WTC11 (cell line): Measurements from ENCODE around the gene IFNGR2. TPM values are rescaled to one million over a fixed set of nuclear protein-coding genes. Genes with fewer than 3 reads are reported as not detected.

Source experiments
- ATAC-seq: fragments of 200-7000 bp; cut with Tn5 transposase; 2 replicates; pipeline ENCODE4 v1.10.0; 2021; ENCODE audit warnings: mild to moderate bottlenecking, moderate library complexity
- CTCF ChIA-PET: fragments of 300-600 bp; sonication (Branson Sonifier 250); formaldehyde crosslinking; loops from one replicate; lab custom pipeline; 2021; ENCODE audit warnings: antibody characterized with exemption; lab: Charles Lee
- POLR2A ChIA-PET: fragments of 350-600 bp; sonication (Branson Sonifier 250); formaldehyde crosslinking; loops from one replicate; lab custom pipeline; 2021; ENCODE audit warnings: antibody characterized with exemption; lab: Charles Lee
- DNase-seq: peaks from one replicate; pipeline ENCODE4 v3.0.0; 2021; ENCODE audit warnings: low spot score
- H3K27ac Mint-ChIP-seq: 2 replicates; pipeline ENCODE4 v1.8.0; 2021; ENCODE audit warnings: mixed read lengths
- H3K27me3 Mint-ChIP-seq: 2 replicates; pipeline ENCODE4 v1.8.0; 2021; ENCODE audit warnings: low read depth, mild to moderate bottlenecking, moderate library complexity, mixed read lengths
- H3K36me3 Mint-ChIP-seq: 2 replicates; pipeline ENCODE4 v1.8.0; 2021; ENCODE audit warnings: mixed read lengths
- H3K4me1 Mint-ChIP-seq: 2 replicates; pipeline ENCODE4 v1.8.0; 2022; ENCODE audit warnings: mixed read lengths
- H3K4me3 Mint-ChIP-seq: 2 replicates; pipeline ENCODE4 v1.8.0; 2021; ENCODE audit warnings: mild to moderate bottlenecking, moderate library complexity, mixed read lengths
- H3K9me3 Mint-ChIP-seq: 2 replicates; pipeline ENCODE4 v1.8.0; 2021; ENCODE audit warnings: mixed read lengths
- ATF1 ChIP-seq: sonication (generic); formaldehyde crosslinking; IDR thresholded peaks from 2 replicates; pipeline ENCODE4 v1.8.1; 2023; ENCODE audit warnings: mild to moderate bottlenecking, moderate library complexity, missing genetic modification reagents
- ESRRA ChIP-seq: sonication (generic); formaldehyde crosslinking; IDR thresholded peaks from 2 replicates; pipeline ENCODE4 v1.8.1; 2022; ENCODE audit warnings: mild to moderate bottlenecking, missing genetic modification reagents, borderline replicate concordance
- FOXK1 ChIP-seq: sonication (generic); formaldehyde crosslinking; IDR thresholded peaks from 2 replicates; pipeline ENCODE4 v1.8.0; 2022; ENCODE audit warnings: mild to moderate bottlenecking, moderate library complexity, missing genetic modification reagents
- FOXP1 ChIP-seq: sonication (generic); formaldehyde crosslinking; IDR thresholded peaks from 2 replicates; pipeline ENCODE4 v1.8.0; 2022; ENCODE audit warnings: missing genetic modification reagents, mild to moderate bottlenecking, moderate library complexity, borderline replicate concordance
- JAZF1 ChIP-seq: fragments of 250-450 bp; sonication (Bioruptor Pico); IDR thresholded peaks from 2 replicates; pipeline ENCODE4 v1.9.0; 2021; ENCODE audit warnings: moderate library complexity, mild to moderate bottlenecking, inconsistent platforms
- NFATC4 ChIP-seq: fragments of 250-450 bp; sonication (Bioruptor Pico); IDR thresholded peaks from 2 replicates; pipeline ENCODE4 v1.9.0; 2021; ENCODE audit warnings: mild to moderate bottlenecking
- NR3C1 ChIP-seq: sonication (generic); formaldehyde crosslinking; conservative IDR thresholded peaks from 2 replicates; pipeline ENCODE4 v1.8.1; 2023; ENCODE audit warnings: low read depth, mild to moderate bottlenecking, missing genetic modification reagents
- RORB ChIP-seq: fragments of 250-450 bp; sonication (Bioruptor Pico); IDR thresholded peaks from 2 replicates; pipeline ENCODE4 v1.9.0; 2021; ENCODE audit warnings: mild to moderate bottlenecking
- TCF7 ChIP-seq: sonication (generic); formaldehyde crosslinking; IDR thresholded peaks from 2 replicates; pipeline ENCODE4 v1.8.0; 2022; ENCODE audit warnings: mild to moderate bottlenecking, low read depth, missing genetic modification reagents, moderate library complexity
- TEAD1 ChIP-seq: sonication (generic); formaldehyde crosslinking; IDR thresholded peaks from 2 replicates; pipeline ENCODE4 v1.8.0; 2022; ENCODE audit warnings: mild to moderate bottlenecking, missing genetic modification reagents
- TP53 ChIP-seq: sonication (generic); formaldehyde crosslinking; IDR thresholded peaks from 2 replicates; pipeline ENCODE4 v1.8.1; 2023; ENCODE audit warnings: mild to moderate bottlenecking, missing genetic modification reagents
- ZNF121 ChIP-seq: sonication (generic); formaldehyde crosslinking; IDR thresholded peaks from 2 replicates; pipeline ENCODE4 v1.8.0; 2023; ENCODE audit warnings: missing genetic modification reagents
- ZNF232 ChIP-seq: sonication (generic); formaldehyde crosslinking; IDR thresholded peaks from 2 replicates; pipeline ENCODE4 v1.8.0; 2022; ENCODE audit warnings: mild to moderate bottlenecking, missing genetic modification reagents
- ZNF317 ChIP-seq: sonication (generic); formaldehyde crosslinking; IDR thresholded peaks from 2 replicates; pipeline ENCODE4 v1.8.1; 2023; ENCODE audit warnings: low read depth, mild to moderate bottlenecking, moderate library complexity, missing genetic modification reagents, borderline replicate concordance
- total RNA-seq: library from RNA; stranded (reverse); gene quantifications from 3 replicates; pipeline ENCODE4 v1.2.3, GENCODE V29; 2021
- TF ChIP-seq, protein P1 (sequence below): sonication (generic); formaldehyde crosslinking; IDR thresholded peaks from 2 replicates; pipeline ENCODE4 v1.8.1; 2022; ENCODE audit warnings: low read depth, missing genetic modification reagents, borderline replicate concordance
- TF ChIP-seq, protein P2 (sequence below): fragments of 250-450 bp; sonication (Bioruptor Pico); IDR thresholded peaks from 2 replicates; pipeline ENCODE4 v1.8.0; 2021; ENCODE audit warnings: mild to moderate bottlenecking
- TF ChIP-seq, protein P3 (sequence below): sonication (generic); formaldehyde crosslinking; IDR thresholded peaks from 2 replicates; pipeline ENCODE4 v1.8.0; 2023; ENCODE audit warnings: mild to moderate bottlenecking, missing genetic modification reagents
- TF ChIP-seq, protein P4 (sequence below): fragments of 250-450 bp; sonication (Bioruptor Pico); IDR thresholded peaks from 2 replicates; pipeline ENCODE4 v1.9.0; 2021; ENCODE audit warnings: mild to moderate bottlenecking
- TF ChIP-seq, protein P5 (sequence below): sonication (generic); formaldehyde crosslinking; IDR thresholded peaks from 2 replicates; pipeline ENCODE4 v1.8.1; 2022; ENCODE audit warnings: mild to moderate bottlenecking, moderate library complexity, missing genetic modification reagents
- TF ChIP-seq, protein P6 (sequence below): sonication (generic); formaldehyde crosslinking; IDR thresholded peaks from 2 replicates; pipeline ENCODE4 v1.8.1; 2023; ENCODE audit warnings: mild to moderate bottlenecking, missing genetic modification reagents, moderate library complexity
- TF ChIP-seq, protein P7 (sequence below): fragments of 250-450 bp; sonication (Bioruptor Pico); IDR thresholded peaks from 2 replicates; pipeline ENCODE4 v2.1.2; 2022; ENCODE audit warnings: mild to moderate bottlenecking, moderate library complexity

Gene IFNGR2
- total RNA-seq, 1 experiment from 2014 or later, result 34.1 TPM

DNA sequence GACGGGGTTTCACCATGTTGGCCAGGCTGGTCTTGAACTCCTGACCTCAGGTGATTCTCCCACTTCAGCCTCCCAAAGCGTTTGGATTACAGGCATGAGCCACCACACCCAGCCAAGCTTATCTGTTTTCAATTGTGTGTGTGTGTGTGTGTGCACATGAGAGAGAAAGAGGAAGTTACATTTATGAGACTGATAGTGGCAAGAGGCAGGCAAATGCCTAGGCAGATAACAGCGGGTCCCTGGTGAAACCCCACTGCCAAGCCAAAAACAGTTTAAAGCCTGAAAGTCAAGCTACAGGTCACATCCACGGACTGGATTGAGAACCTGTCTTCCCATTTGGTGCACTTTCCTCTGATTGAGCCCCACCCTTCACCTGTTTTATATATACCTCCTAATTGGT is 35.1 kb upstream of the IFNGR2 start:
- no peak for ATAC-seq
- Mint-ChIP-seq H3K27ac (peak overlapping the region; percentile 60; the same call in 1 of the 2 replicates), H3K4me3 (no peak overlapping the region), H3K27me3 (peaks cover 9% of the 10 kb centered on the region), H3K36me3 (peaks cover 46% of the 10 kb centered on the region), H3K9me3 (peaks cover 47% of the 10 kb centered on the region), H3K4me1 (peaks cover 5% of the 10 kb centered on the region; the same call in 1 of the 2 replicates)
- POLR2A ChIA-PET, result no interaction called here
- CTCF ChIA-PET, result interaction anchor here (0.6 kb wide), 1 partner anchor 34 kb away, joined by 3 read pairs; no protein-coding TSS in a partner anchor
- no peak for TF ChIP-seq FOXK1 (CRISPR knock-in tag)
- no peak for DNase-seq

DNA sequence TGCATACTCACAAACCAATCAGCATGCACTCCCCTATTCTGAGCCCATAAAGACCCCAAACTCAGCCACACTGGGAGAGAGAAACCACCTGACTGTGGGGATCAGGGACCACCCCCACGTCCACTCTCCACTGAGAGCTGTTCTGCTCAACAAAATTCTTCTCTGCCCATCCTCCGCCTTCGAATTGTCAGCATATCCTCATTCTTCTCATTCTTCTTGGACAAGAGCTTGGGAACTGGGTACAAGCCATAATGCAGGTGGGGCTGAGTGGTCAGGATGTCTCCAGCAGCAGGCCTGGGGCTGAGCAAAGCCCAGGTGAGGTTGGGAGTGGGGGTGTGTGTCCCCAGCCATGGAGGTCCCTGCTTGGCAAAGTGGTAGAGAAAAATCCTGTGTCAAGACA is 34.6 kb upstream of the IFNGR2 start:
- H3K4me3 Mint-ChIP-seq, result no peak overlapping the region
- TF ChIP-seq FOXP1 (CRISPR knock-in tag) (no peak), NR3C1 (no peak), NFATC4 (CRISPR knock-in tag) (no peak), ZNF317 (no peak), RORB (no peak)
- TF ChIP-seq, protein P1, sequence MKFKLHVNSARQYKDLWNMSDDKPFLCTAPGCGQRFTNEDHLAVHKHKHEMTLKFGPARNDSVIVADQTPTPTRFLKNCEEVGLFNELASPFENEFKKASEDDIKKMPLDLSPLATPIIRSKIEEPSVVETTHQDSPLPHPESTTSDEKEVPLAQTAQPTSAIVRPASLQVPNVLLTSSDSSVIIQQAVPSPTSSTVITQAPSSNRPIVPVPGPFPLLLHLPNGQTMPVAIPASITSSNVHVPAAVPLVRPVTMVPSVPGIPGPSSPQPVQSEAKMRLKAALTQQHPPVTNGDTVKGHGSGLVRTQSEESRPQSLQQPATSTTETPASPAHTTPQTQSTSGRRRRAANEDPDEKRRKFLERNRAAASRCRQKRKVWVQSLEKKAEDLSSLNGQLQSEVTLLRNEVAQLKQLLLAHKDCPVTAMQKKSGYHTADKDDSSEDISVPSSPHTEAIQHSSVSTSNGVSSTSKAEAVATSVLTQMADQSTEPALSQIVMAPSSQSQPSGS (CRISPR knock-in tag), result no peak
- TF ChIP-seq, protein P2, sequence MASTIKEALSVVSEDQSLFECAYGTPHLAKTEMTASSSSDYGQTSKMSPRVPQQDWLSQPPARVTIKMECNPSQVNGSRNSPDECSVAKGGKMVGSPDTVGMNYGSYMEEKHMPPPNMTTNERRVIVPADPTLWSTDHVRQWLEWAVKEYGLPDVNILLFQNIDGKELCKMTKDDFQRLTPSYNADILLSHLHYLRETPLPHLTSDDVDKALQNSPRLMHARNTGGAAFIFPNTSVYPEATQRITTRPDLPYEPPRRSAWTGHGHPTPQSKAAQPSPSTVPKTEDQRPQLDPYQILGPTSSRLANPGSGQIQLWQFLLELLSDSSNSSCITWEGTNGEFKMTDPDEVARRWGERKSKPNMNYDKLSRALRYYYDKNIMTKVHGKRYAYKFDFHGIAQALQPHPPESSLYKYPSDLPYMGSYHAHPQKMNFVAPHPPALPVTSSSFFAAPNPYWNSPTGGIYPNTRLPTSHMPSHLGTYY (CRISPR knock-in tag), result no peak
- DNase-seq (no peak), ATAC-seq (no peak)
- peaks cover 9% of the 10 kb centered on the region for H3K27me3 Mint-ChIP-seq
- peaks cover 46% of the 10 kb centered on the region for H3K36me3 Mint-ChIP-seq
- H3K4me1 Mint-ChIP-seq, result peaks cover 5% of the 10 kb centered on the region; the same call in 1 of the 2 replicates
- peaks cover 47% of the 10 kb centered on the region for H3K9me3 Mint-ChIP-seq
- H3K27ac Mint-ChIP-seq, result no peak overlapping the region
- ChIA-PET POLR2A (no interaction called here), CTCF (interaction anchor here (0.6 kb wide), 1 partner anchor 34 kb away, joined by 3 read pairs; no protein-coding TSS in a partner anchor)

DNA sequence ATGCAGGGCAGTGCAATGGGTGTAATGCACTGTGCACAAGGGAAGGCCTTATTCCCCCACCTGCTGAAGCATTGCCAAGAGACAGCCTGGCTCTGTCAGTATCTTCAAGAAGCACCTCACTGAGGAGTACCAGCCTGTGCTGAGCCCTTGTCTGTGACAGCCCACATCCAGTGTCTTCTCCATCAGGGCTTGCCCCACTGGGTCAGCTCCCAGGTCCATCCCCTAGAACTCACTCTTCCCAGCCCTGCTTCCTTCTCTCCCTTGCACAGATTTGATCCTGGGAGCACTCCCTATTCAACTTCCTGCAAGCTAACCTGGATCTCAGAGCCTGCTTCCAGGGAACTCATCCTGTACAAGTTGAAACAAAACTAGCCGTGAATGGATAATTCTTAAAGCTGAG is 33.6 kb upstream of the IFNGR2 start:
- Mint-ChIP-seq H3K27ac (no peak overlapping the region), H3K4me3 (no peak overlapping the region), H3K27me3 (peaks cover 9% of the 10 kb centered on the region), H3K9me3 (peaks cover 47% of the 10 kb centered on the region), H3K36me3 (peaks cover 46% of the 10 kb centered on the region), H3K4me1 (peaks cover 5% of the 10 kb centered on the region; the same call in 1 of the 2 replicates)
- DNase-seq (no peak), ATAC-seq (no peak)
- POLR2A ChIA-PET, result no interaction called here
- CTCF ChIA-PET, result interaction anchor here (3.0 kb wide), 1 partner anchor 8 kb away, joined by 11 read pairs; no protein-coding TSS in a partner anchor
- TF ChIP-seq, protein P3, sequence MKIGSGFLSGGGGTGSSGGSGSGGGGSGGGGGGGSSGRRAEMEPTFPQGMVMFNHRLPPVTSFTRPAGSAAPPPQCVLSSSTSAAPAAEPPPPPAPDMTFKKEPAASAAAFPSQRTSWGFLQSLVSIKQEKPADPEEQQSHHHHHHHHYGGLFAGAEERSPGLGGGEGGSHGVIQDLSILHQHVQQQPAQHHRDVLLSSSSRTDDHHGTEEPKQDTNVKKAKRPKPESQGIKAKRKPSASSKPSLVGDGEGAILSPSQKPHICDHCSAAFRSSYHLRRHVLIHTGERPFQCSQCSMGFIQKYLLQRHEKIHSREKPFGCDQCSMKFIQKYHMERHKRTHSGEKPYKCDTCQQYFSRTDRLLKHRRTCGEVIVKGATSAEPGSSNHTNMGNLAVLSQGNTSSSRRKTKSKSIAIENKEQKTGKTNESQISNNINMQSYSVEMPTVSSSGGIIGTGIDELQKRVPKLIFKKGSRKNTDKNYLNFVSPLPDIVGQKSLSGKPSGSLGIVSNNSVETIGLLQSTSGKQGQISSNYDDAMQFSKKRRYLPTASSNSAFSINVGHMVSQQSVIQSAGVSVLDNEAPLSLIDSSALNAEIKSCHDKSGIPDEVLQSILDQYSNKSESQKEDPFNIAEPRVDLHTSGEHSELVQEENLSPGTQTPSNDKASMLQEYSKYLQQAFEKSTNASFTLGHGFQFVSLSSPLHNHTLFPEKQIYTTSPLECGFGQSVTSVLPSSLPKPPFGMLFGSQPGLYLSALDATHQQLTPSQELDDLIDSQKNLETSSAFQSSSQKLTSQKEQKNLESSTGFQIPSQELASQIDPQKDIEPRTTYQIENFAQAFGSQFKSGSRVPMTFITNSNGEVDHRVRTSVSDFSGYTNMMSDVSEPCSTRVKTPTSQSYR (CRISPR knock-in tag), result no peak
- TF ChIP-seq, protein P4, sequence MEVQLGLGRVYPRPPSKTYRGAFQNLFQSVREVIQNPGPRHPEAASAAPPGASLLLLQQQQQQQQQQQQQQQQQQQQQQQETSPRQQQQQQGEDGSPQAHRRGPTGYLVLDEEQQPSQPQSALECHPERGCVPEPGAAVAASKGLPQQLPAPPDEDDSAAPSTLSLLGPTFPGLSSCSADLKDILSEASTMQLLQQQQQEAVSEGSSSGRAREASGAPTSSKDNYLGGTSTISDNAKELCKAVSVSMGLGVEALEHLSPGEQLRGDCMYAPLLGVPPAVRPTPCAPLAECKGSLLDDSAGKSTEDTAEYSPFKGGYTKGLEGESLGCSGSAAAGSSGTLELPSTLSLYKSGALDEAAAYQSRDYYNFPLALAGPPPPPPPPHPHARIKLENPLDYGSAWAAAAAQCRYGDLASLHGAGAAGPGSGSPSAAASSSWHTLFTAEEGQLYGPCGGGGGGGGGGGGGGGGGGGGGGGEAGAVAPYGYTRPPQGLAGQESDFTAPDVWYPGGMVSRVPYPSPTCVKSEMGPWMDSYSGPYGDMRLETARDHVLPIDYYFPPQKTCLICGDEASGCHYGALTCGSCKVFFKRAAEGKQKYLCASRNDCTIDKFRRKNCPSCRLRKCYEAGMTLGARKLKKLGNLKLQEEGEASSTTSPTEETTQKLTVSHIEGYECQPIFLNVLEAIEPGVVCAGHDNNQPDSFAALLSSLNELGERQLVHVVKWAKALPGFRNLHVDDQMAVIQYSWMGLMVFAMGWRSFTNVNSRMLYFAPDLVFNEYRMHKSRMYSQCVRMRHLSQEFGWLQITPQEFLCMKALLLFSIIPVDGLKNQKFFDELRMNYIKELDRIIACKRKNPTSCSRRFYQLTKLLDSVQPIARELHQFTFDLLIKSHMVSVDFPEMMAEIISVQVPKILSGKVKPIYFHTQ, result no peak
- TF ChIP-seq ZNF232 (CRISPR knock-in tag) (no peak), ATF1 (CRISPR knock-in tag) (no peak), TP53 (no peak), JAZF1 (CRISPR knock-in tag) (no peak), ZNF121 (no peak), TCF7 (no peak), ESRRA (CRISPR knock-in tag) (no peak), TEAD1 (CRISPR knock-in tag) (no peak), NFATC4 (CRISPR knock-in tag) (no peak)
- TF ChIP-seq, protein P5, sequence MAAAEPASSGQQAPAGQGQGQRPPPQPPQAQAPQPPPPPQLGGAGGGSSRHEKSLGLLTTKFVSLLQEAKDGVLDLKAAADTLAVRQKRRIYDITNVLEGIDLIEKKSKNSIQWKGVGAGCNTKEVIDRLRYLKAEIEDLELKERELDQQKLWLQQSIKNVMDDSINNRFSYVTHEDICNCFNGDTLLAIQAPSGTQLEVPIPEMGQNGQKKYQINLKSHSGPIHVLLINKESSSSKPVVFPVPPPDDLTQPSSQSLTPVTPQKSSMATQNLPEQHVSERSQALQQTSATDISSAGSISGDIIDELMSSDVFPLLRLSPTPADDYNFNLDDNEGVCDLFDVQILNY (CRISPR knock-in tag), result no peak
- TF ChIP-seq, protein P6, sequence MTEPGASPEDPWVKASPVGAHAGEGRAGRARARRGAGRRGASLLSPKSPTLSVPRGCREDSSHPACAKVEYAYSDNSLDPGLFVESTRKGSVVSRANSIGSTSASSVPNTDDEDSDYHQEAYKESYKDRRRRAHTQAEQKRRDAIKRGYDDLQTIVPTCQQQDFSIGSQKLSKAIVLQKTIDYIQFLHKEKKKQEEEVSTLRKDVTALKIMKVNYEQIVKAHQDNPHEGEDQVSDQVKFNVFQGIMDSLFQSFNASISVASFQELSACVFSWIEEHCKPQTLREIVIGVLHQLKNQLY (CRISPR knock-in tag), result no peak
- TF ChIP-seq, protein P7, sequence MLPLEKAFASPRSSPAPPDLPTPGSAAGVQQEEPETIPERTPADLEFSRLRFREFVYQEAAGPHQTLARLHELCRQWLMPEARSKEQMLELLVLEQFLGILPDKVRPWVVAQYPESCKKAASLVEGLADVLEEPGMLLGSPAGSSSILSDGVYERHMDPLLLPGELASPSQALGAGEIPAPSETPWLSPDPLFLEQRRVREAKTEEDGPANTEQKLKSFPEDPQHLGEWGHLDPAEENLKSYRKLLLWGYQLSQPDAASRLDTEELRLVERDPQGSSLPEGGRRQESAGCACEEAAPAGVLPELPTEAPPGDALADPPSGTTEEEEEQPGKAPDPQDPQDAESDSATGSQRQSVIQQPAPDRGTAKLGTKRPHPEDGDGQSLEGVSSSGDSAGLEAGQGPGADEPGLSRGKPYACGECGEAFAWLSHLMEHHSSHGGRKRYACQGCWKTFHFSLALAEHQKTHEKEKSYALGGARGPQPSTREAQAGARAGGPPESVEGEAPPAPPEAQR, result no peak
